Nephron (organoid): ENCODE data around the gene BOD1.

Source experiments
- H3K27ac Mint-ChIP-seq, 3 experiments: 2 replicates each; pipeline ENCODE4 v1.8.0; 2020; ENCODE audit warnings: mixed read lengths in 3 of 3, mild to moderate bottlenecking in 2 of 3, moderate library complexity in 1 of 3
- H3K27me3 Mint-ChIP-seq: 2 replicates; pipeline ENCODE4 v1.8.0; 2021; ENCODE audit warnings: low read depth, mild to moderate bottlenecking, moderate library complexity, mixed read lengths
- H3K36me3 Mint-ChIP-seq: 2 replicates; pipeline ENCODE4 v1.8.0; 2020; ENCODE audit warnings: low read depth, mixed read lengths
- H3K4me1 Mint-ChIP-seq: 2 replicates; pipeline ENCODE4 v1.8.0; 2020; ENCODE audit warnings: mixed read lengths
- H3K4me3 Mint-ChIP-seq, 3 experiments: 2 replicates each; pipeline ENCODE4 v1.8.0; 2020; ENCODE audit warnings: mild to moderate bottlenecking in 3 of 3, mixed read lengths in 3 of 3, moderate library complexity in 2 of 3
- H3K9me3 Mint-ChIP-seq: 2 replicates; pipeline ENCODE4 v1.8.0; 2020; ENCODE audit warnings: mixed read lengths
- TF ChIP-seq, protein P1 (sequence below), 3 experiments: fragments of 200-600 bp; sonication (generic); IDR thresholded peaks; one replicate each; pipeline ENCODE4 v1.5.0; 2021; ENCODE audit warnings: antibody characterized with exemption in 3 of 3; ENCODE audit not compliant: unreplicated experiment in 3 of 3

The BOD1 gene

DNA sequence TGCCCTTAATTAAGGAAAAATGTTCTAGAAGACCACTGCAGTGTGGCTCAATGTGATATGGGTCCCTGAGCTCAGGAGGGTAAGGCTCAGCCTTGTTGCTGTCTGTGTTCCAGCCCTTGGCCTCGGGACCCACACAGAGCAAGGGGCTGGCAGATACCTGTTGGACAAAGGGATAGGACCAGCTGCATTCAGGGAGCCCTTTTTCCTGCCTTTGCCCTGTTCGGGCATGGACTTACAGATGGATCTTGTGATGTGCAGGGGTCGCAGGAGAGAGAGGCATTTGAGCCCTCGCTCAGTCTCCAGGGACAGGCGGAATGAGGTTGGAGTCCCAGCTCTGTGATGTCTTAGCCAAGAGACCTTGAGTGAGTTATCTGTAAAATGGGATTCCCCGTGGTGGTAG lies 12.1 kb upstream of the BOD1 start:
- Mint-ChIP-seq H3K4me3 (no peak overlapping the region), H3K27ac (peak overlapping the region; percentile 81 to 87 (median 87)), H3K27me3 (peaks cover 6% of the 10 kb centered on the region), H3K4me1 (peaks cover 55% of the 10 kb centered on the region), H3K36me3 (no peaks in the 10 kb centered on the region), H3K9me3 (no peaks in the 10 kb centered on the region)
- TF ChIP-seq, protein P1, sequence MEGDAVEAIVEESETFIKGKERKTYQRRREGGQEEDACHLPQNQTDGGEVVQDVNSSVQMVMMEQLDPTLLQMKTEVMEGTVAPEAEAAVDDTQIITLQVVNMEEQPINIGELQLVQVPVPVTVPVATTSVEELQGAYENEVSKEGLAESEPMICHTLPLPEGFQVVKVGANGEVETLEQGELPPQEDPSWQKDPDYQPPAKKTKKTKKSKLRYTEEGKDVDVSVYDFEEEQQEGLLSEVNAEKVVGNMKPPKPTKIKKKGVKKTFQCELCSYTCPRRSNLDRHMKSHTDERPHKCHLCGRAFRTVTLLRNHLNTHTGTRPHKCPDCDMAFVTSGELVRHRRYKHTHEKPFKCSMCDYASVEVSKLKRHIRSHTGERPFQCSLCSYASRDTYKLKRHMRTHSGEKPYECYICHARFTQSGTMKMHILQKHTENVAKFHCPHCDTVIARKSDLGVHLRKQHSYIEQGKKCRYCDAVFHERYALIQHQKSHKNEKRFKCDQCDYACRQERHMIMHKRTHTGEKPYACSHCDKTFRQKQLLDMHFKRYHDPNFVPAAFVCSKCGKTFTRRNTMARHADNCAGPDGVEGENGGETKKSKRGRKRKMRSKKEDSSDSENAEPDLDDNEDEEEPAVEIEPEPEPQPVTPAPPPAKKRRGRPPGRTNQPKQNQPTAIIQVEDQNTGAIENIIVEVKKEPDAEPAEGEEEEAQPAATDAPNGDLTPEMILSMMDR (IDR thresholded peaks at IDR 0.05; ENCODE audit: unreplicated experiment in 3 of 3) = no peak

DNA sequence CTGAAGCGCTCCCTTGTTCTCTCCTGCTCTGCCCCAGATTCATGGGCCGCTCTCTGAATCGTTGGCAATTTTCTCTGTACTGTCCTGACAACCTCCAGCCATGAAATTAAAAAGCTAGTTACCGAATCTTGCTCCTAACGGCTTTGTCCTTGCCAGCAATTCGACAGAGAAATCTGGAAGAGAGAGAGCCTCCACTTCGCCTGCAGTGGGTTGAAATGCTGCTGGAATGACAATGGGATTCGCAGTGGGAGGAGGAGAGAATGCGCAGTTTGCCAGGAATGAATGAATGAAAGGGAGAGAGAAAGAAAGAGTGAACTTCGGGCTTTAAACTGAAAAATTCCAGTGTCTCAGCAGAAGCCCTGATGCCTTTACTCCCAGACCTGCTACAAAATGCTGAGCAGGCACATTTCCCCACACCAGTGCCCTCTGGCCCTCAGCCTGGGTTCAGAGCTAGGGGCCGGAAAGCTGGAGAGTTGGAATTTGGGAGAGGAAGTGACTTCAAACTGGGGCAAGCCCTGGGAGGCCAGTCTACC lies 11.5 kb upstream of the BOD1 start:
- peak overlapping the region; percentile 23 to 41 (median 28) for H3K4me3 Mint-ChIP-seq
- H3K4me1 Mint-ChIP-seq = peaks cover 55% of the 10 kb centered on the region
- H3K27me3 Mint-ChIP-seq = peaks cover 3% of the 10 kb centered on the region
- TF ChIP-seq, protein P1 (IDR thresholded peaks at IDR 0.05; ENCODE audit: unreplicated experiment in 3 of 3) = no peak
- no peaks in the 10 kb centered on the region for H3K9me3 Mint-ChIP-seq
- no peaks in the 10 kb centered on the region for H3K36me3 Mint-ChIP-seq
- peak overlapping the region; percentile 81 to 87 (median 87) for H3K27ac Mint-ChIP-seq

DNA sequence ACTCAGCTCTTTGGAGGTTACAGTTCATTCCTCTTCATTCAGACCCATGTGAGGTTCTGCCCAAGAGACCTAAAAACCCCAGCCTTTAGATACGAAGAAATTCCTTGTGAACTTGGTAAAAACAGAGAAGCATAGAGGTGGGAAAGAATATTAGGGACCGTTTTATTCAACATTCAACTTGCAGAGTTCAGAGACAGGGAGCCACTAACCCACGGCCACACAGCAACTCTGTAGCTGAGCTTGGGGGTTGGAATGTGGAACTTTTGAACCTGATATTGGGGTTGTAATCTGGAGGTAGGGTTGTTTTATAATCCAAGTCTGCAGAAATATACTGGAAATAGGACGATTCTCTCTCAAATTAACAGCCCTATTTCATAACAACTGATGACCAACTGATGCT lies 10.8 kb upstream of the BOD1 start:
- peaks cover 60% of the 10 kb centered on the region for H3K4me1 Mint-ChIP-seq
- H3K27me3 Mint-ChIP-seq = peaks cover 3% of the 10 kb centered on the region
- TF ChIP-seq, protein P1 (IDR thresholded peaks at IDR 0.05; ENCODE audit: unreplicated experiment in 3 of 3) = no peak
- peak overlapping the region in 2 of 3 experiments; percentile 23 to 41 for H3K4me3 Mint-ChIP-seq
- no peaks in the 10 kb centered on the region for H3K36me3 Mint-ChIP-seq
- H3K9me3 Mint-ChIP-seq = no peaks in the 10 kb centered on the region
- peak overlapping the region; percentile 81 to 87 (median 87) for H3K27ac Mint-ChIP-seq

DNA sequence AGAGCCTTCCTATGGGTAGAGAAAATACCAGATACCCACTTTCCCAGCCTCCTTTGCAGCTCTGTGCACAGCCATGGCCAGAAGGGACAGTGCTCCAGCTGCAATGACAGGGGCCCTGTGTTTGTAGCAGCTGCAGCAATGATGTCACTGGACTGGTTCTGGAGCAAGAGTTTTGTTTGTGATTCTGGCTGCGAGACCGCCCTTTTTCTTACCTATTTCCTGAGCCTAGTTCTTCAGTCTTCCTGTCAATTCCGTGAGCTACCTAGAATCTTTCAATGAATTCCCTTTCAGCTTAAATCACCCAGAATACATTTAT lies 10.0 kb upstream of the BOD1 start:
- peak overlapping the region; percentile 81 to 87 (median 87) for H3K27ac Mint-ChIP-seq
- peaks cover 3% of the 10 kb centered on the region for H3K27me3 Mint-ChIP-seq
- TF ChIP-seq, protein P1 (IDR thresholded peaks at IDR 0.05; ENCODE audit: unreplicated experiment in 3 of 3) = no peak
- H3K4me1 Mint-ChIP-seq = peaks cover 60% of the 10 kb centered on the region
- no peaks in the 10 kb centered on the region for H3K9me3 Mint-ChIP-seq
- no peak overlapping the region for H3K4me3 Mint-ChIP-seq
- no peaks in the 10 kb centered on the region for H3K36me3 Mint-ChIP-seq

DNA sequence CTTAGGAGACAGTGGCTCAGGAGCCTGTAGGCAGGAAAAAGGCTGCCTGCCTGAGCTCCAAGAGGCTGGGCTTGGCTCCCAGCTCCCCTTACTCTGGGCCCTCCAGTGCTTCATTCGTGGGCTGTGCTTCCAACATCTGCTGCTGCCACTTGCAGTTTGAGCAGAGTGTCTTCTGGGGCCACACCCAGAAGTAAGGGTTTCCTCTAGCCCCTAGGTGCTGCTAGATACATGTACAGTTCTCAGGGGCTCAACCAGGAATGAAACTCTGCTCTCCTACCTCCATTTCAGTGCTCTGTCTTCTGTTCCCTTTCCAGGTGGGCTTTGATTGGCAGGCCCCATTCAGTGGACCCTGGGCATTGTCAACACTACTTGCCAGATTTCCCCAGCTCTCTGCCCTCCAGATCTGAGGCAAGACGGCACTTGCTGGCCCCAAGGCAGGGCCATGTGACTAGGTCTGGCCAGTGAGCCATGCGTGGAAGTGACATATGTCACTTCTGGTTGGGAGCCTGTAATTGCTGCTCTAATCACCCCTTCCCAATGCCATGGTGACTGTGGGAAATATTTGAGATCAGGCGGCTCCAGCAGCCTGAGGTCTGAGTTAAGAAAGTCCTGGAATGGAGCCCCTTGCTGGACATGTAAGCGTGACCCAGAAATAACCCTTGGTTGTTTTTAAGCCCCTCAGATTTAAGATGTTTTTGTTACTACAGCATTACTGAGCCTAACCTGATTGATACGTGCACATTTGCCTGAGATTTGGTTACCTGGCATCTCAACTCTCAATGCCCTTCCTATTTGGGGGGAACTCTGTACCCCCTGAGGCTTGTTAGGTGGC lies 9.4 kb upstream of the BOD1 start:
- no peak overlapping the region for H3K4me3 Mint-ChIP-seq
- no peaks in the 10 kb centered on the region for H3K36me3 Mint-ChIP-seq
- peak overlapping the region; percentile 61 to 92 (median 81) for H3K27ac Mint-ChIP-seq

More for the DNA sequence above, 9.4 kb upstream of the BOD1 start:
- Mint-ChIP-seq H3K9me3 (no peaks in the 10 kb centered on the region), H3K27me3 (peaks cover 3% of the 10 kb centered on the region), H3K4me1 (peaks cover 59% of the 10 kb centered on the region)
- TF ChIP-seq, protein P1 (IDR thresholded peaks at IDR 0.05; ENCODE audit: unreplicated experiment in 3 of 3) = no peak
